ENCODE results near the gene IDNK.

DNA sequence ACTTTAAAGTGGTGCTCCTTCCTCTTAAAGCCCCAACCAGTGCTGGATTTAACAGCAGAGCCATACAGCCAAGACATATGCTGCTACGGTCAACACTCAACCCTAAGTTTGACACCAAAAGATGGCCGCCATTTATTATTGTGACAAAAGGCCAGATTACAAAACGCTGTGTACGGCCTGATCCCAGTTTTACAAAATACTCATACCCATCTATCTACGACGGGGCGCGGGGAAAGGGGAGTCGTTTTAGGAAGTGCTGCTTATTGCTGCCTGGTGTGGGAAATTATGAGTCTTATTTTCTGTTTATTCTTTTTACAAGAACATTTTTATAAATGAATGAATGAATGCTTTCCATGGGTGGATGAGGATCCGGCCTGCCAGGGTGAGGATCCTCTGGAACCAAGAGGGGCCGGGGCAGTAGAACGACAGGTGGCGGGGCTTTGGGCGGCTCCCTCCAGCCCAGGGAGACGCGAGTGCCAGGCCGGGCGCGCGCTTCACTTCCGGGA is 457 bp upstream of the IDNK start:
- TF ChIP-seq, protein P1, sequence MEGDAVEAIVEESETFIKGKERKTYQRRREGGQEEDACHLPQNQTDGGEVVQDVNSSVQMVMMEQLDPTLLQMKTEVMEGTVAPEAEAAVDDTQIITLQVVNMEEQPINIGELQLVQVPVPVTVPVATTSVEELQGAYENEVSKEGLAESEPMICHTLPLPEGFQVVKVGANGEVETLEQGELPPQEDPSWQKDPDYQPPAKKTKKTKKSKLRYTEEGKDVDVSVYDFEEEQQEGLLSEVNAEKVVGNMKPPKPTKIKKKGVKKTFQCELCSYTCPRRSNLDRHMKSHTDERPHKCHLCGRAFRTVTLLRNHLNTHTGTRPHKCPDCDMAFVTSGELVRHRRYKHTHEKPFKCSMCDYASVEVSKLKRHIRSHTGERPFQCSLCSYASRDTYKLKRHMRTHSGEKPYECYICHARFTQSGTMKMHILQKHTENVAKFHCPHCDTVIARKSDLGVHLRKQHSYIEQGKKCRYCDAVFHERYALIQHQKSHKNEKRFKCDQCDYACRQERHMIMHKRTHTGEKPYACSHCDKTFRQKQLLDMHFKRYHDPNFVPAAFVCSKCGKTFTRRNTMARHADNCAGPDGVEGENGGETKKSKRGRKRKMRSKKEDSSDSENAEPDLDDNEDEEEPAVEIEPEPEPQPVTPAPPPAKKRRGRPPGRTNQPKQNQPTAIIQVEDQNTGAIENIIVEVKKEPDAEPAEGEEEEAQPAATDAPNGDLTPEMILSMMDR (optimal IDR thresholded peaks at IDR 0.05 in 1 of 3, IDR thresholded peaks at IDR 0.05 in 1 of 3, conservative IDR thresholded peaks at IDR 0.05 in 1 of 3; ENCODE audit: extremely low read depth in 1 of 3, insufficient read depth in 2 of 3, low read length in 3 of 3), result no peak
- TF ChIP-seq EZH2 (IDR thresholded peaks at IDR 0.05; ENCODE audit: low read length), result no peak

All from keratinocyte (primary cell).